GM19372 (cell line): ENCODE data around the gene RELCH.
A peak's percentile ranks its signal among the peaks of the same experiment; 100 is the strongest.
"Not testable (repeated sequence)": the region's sequence is repeated elsewhere in the genome, so short reads cannot be mapped to it uniquely, and the experiment has no call there.

ENCODE experiments used
- ATAC-seq: cut with Tn5 transposase; IDR thresholded peaks from one replicate; pipeline ENCODE4 v1.9.1; 2021; ENCODE audit warnings: mild to moderate bottlenecking, low read depth, moderate library complexity; ENCODE audit not compliant: unreplicated experiment

Gene RELCH

GRCh38 chr18:62186774-62187542 is at the start of gene RELCH, which contains the start of gene PIGN:
RELCH (plus strand) TSS chr18:62187255; CDS start chr18:62187506, 251 bp downstream.
PIGN (minus strand) TSS chr18:62187056; CDS start chr18:62161353, 25,703 bp downstream.
- ATAC-seq, result peak; percentile 91

GRCh38 chr18:62138461-62139235 is 48.4 kb upstream of the RELCH start:
- no peak for ATAC-seq

GRCh38 chr18:62140259-62140658 is 46.8 kb upstream of the RELCH start:
- ATAC-seq, result no peak

- ATAC-seq, result no peak
These were observed 42.7 kb upstream of the RELCH start for GRCh38 chr18:62144338-62144737.

- ATAC-seq, result no peak
These were observed 35.8 kb upstream of the RELCH start for GRCh38 chr18:62151068-62151771.

- peak; percentile 70 for ATAC-seq
These were observed 34.2 kb upstream of the RELCH start for GRCh38 chr18:62152844-62153243.

GRCh38 chr18:62157843-62158242 is 29.2 kb upstream of the RELCH start:
- ATAC-seq, result no peak

GRCh38 chr18:62164310-62164709 is 22.7 kb upstream of the RELCH start:
- no peak for ATAC-seq

GRCh38 chr18:62164855-62165487 is 22.1 kb upstream of the RELCH start:
- ATAC-seq, result no peak

GRCh38 chr18:62165583-62165982 is 21.5 kb upstream of the RELCH start:
- no peak for ATAC-seq

GRCh38 chr18:62166524-62166923 is 20.5 kb upstream of the RELCH start:
- not testable (repeated sequence) for ATAC-seq

GRCh38 chr18:62170857-62171256 is 16.2 kb upstream of the RELCH start:
- no peak for ATAC-seq

- ATAC-seq, result no peak
These were observed 14.8 kb upstream of the RELCH start for GRCh38 chr18:62172298-62172697.

- no peak for ATAC-seq
These were observed 11.5 kb upstream of the RELCH start for GRCh38 chr18:62175521-62175920.

- ATAC-seq, result no peak
These were observed 9.8 kb upstream of the RELCH start for GRCh38 chr18:62177271-62177670.

- ATAC-seq, result no peak
These were observed 7.8 kb upstream of the RELCH start for GRCh38 chr18:62179213-62179612.

- no peak for ATAC-seq
These were observed 4.8 kb upstream of the RELCH start for GRCh38 chr18:62182220-62182619.

- no peak for ATAC-seq
These were observed 3.4 kb upstream of the RELCH start for GRCh38 chr18:62183578-62184195.

GRCh38 chr18:62186499-62186773 is 619 bp upstream of the RELCH start:
- ATAC-seq, result no peak
